Transverse colon (tissue), 4 donors: ENCODE results near the gene EMILIN1. TPM values are rescaled to one million over a fixed set of nuclear protein-coding genes. Genes with fewer than 3 reads are reported as not detected.

ENCODE experiments used
- DNase-seq: peaks from one replicate; pipeline ENCODE4 v3.0.0-alpha.2; 2019
- H3K27ac ChIP-seq, 4 donors: fragments of 200-600 bp; sonication (generic); 2 replicates each; pipeline ENCODE4 v1.5.1; 2016 to 2018; ENCODE audit warnings: inconsistent platforms in 4 of 4
- H3K27me3 ChIP-seq: fragments of 200-600 bp; sonication (generic); 2 replicates; pipeline ENCODE4 v1.5.1; 2017; ENCODE audit warnings: inconsistent platforms
- H3K36me3 ChIP-seq, 4 donors: fragments of 200-600 bp; sonication (generic); 2 replicates each; pipeline ENCODE4 v1.5.1; 2017 to 2019; ENCODE audit warnings: inconsistent platforms in 4 of 4
- H3K4me1 ChIP-seq, 4 donors: fragments of 200-600 bp; sonication (generic); 2 replicates each; pipeline ENCODE4 v1.5.1; 2017 to 2020; ENCODE audit warnings: inconsistent platforms in 4 of 4
- H3K4me3 ChIP-seq, 4 donors: fragments of 200-600 bp; sonication (generic); 1 replicate in 1 of 4; 2 replicates in 3 of 4; pipeline versions ENCODE4 v1.5.1 to v1.6.1; 2017 to 2019; ENCODE audit warnings: inconsistent platforms in 4 of 4
- H3K9me3 ChIP-seq, 2 donors: fragments of 200-600 bp; sonication (generic); 2 replicates each; pipeline ENCODE4 v1.5.1; 2017 to 2019; ENCODE audit warnings: inconsistent platforms in 2 of 2
- CTCF ChIP-seq, 5 experiments: fragments of 200-600 bp in 3 of 5; fragments of 450-650 bp in 2 of 5; sonication (generic) in 3 of 5; IDR thresholded peaks; 1 replicate in 2 of 5; 2 replicates in 3 of 5; pipeline ENCODE4 v1.5.1; 2016 to 2017; ENCODE audit warnings: antibody characterized with exemption in 5 of 5, inconsistent platforms in 3 of 5, mild to moderate bottlenecking in 2 of 5, moderate library complexity in 1 of 5
- EP300 ChIP-seq: sonication (generic); formaldehyde crosslinking; IDR thresholded peaks from one replicate; pipeline ENCODE4 v1.6.1; 2017; ENCODE audit warnings: antibody characterized with exemption, low read depth
- POLR2A ChIP-seq: fragments of 450-650 bp; IDR thresholded peaks from one replicate; pipeline ENCODE4 v1.6.1; 2016; ENCODE audit warnings: antibody characterized with exemption, mild to moderate bottlenecking, moderate library complexity
- POLR2AphosphoS5 ChIP-seq, 3 donors: sonication (generic); formaldehyde crosslinking; IDR thresholded peaks; one replicate each; pipeline ENCODE4 v1.6.1; 2016; ENCODE audit warnings: antibody characterized with exemption in 3 of 3
- WGBS, 2 donors: methylation state at CpG; one replicate each; pipeline ENCODE4 v1.1.5; 2018; ENCODE audit warnings: low coverage in 1 of 2; 5-methylcytosine and 5-hydroxymethylcytosine counted together
- in situ Hi-C, 4 donors: fragments of 200-750 bp; cut with MboI; loops; one replicate each; pipeline versions ENCODE4 v1.15.0 to v1.15.1; 2017; ENCODE audit warnings: low sequenced_read_pairs in 3 of 4, low pct_ligation_motif_present in 1 of 4, low pct_unique_long_range_greater_than_20kb in 1 of 4
- intact Hi-C: fragments of 100-400 bp; cut with DNase I; formaldehyde crosslinking; loops from one replicate; pipeline ENCODE4 v1.15.1; 2023; ENCODE audit warnings: low total_unique reads
- total RNA-seq, 4 donors: library from RNA; depleted of rRNA; stranded (reverse); fragments of >200 nt; gene quantifications; one replicate each; pipeline ENCODE4 v1.1.0, GENCODE V29; 2016

The EMILIN1 gene
- total RNA-seq, 4 donors from 2014 or later: 41.0 to 152 (median 65.6) TPM

- 93 to 100% methylated on average over 2 to 6 of the region's 6 CpGs for WGBS, 2 donors
- DNase-seq: no peak
- intact Hi-C loops: no loop called here
- in situ Hi-C loops: no loop called here
- H3K36me3 ChIP-seq: peaks cover 0 to 12% (median 4%) of the 10 kb centered on the region in 4 donors
- H3K4me1 ChIP-seq: peaks cover 0 to 7% (median 5%) of the 10 kb centered on the region in 4 donors
- H3K27me3 ChIP-seq: no peaks in the 10 kb centered on the region
- no peak overlapping the region for H3K4me3 ChIP-seq
- no peak for TF ChIP-seq POLR2A
- no peak for TF ChIP-seq POLR2AphosphoS5 (IDR thresholded peaks at IDR 0.05)
- TF ChIP-seq CTCF (IDR thresholded peaks at IDR 0.05): no peak
- no peak for TF ChIP-seq EP300
- no peaks in the 10 kb centered on the region for H3K9me3 ChIP-seq
- no peak overlapping the region for H3K27ac ChIP-seq
Measured at GRCh38 chr2:27057184-27057583, 21.2 kb upstream of the EMILIN1 start.

- 89 to 100% methylated on average over 4 to 10 of the region's 10 CpGs for whole genome bisulfite sequencing, 2 donors
- H3K27ac ChIP-seq: no peak overlapping the region
- DNase-seq: no peak
- no peaks in the 10 kb centered on the region for H3K27me3 ChIP-seq
- intact Hi-C loops: no loop called here
- no peak overlapping the region for H3K4me3 ChIP-seq
- in situ Hi-C loops: no loop called here
- peaks cover 0 to 12% (median 4%) of the 10 kb centered on the region in 4 donors for H3K36me3 ChIP-seq
- H3K4me1 ChIP-seq: no peaks in the 10 kb centered on the region
- TF ChIP-seq POLR2A: no peak
- TF ChIP-seq CTCF (IDR thresholded peaks at IDR 0.05): no peak
- no peak for TF ChIP-seq POLR2AphosphoS5 (IDR thresholded peaks at IDR 0.05)
- no peak for TF ChIP-seq EP300
- no peaks in the 10 kb centered on the region for H3K9me3 ChIP-seq
Measured at GRCh38 chr2:27058210-27058609, 20.2 kb upstream of the EMILIN1 start.

GRCh38 chr2:27059141-27059820 is 19.1 kb upstream of the EMILIN1 start:
- intact Hi-C loops (no loop called here), in situ Hi-C loops (no loop called here)
- Histone ChIP-seq H3K27me3 (no peaks in the 10 kb centered on the region), H3K4me1 (no peaks in the 10 kb centered on the region), H3K9me3 (no peaks in the 10 kb centered on the region), H3K4me3 (no peak overlapping the region), H3K27ac (no peak overlapping the region), H3K36me3 (peaks cover 0 to 12% (median 4%) of the 10 kb centered on the region in 4 donors)
- WGBS, 2 donors: 80 to 85% methylated on average over 3 to 15 of the region's 15 CpGs
- no peak for DNase-seq
- TF ChIP-seq CTCF (IDR thresholded peaks at IDR 0.05): no peak
- TF ChIP-seq POLR2A: no peak
- no peak for TF ChIP-seq EP300
- TF ChIP-seq POLR2AphosphoS5 (IDR thresholded peaks at IDR 0.05): no peak

GRCh38 chr2:27060323-27060722 is 18.1 kb upstream of the EMILIN1 start:
- H3K27ac ChIP-seq: no peak overlapping the region
- intact Hi-C loops: no loop called here
- DNase-seq: no peak
- TF ChIP-seq POLR2A (no peak), CTCF (IDR thresholded peaks at IDR 0.05) (no peak), POLR2AphosphoS5 (IDR thresholded peaks at IDR 0.05) (no peak), EP300 (no peak)
- WGBS, 2 donors: 40 to 89% methylated on average over 1 to 3 of the region's 3 CpGs
- no peaks in the 10 kb centered on the region for H3K27me3 ChIP-seq
- no peaks in the 10 kb centered on the region for H3K4me1 ChIP-seq
- peaks cover 0 to 8% (median 3%) of the 10 kb centered on the region in 4 donors for H3K36me3 ChIP-seq
- in situ Hi-C loops: no loop called here
- H3K9me3 ChIP-seq: no peaks in the 10 kb centered on the region
- H3K4me3 ChIP-seq: no peak overlapping the region
